Measurements from ENCODE around the gene KIF3A.

The KIF3A gene

GRCh38 chr5:132648355-132648754, 89.0 kb downstream of the KIF3A start:
- no peaks in the 10 kb centered on the region for H3K9me2 ChIP-seq (replicated peaks; ENCODE audit: insufficient read depth, low read length)
- H3K9ac ChIP-seq (ENCODE audit: low read length), result no peak overlapping the region
- no peaks in the 10 kb centered on the region for H3K9me3 ChIP-seq (replicated peaks; ENCODE audit: insufficient read depth, low read length)
- H3K27me3 ChIP-seq (replicated peaks; ENCODE audit: insufficient read depth, low read length), result no peaks in the 10 kb centered on the region
- no peaks in the 10 kb centered on the region for H3F3A ChIP-seq (ENCODE audit: insufficient read depth, low read length)
- H3K4me3 ChIP-seq (ENCODE audit: low read length), result no peak overlapping the region
- H3K27ac ChIP-seq (ENCODE audit: low read length), result no peak overlapping the region
- TF ChIP-seq CTCF (IDR thresholded peaks at IDR 0.05; ENCODE audit: low read length) (no peak), EZH2 (optimal IDR thresholded peaks at IDR 0.05; ENCODE audit: low read depth, low read length) (no peak), EZH2phosphoT487 (IDR thresholded peaks at IDR 0.05; ENCODE audit: low read length) (no peak)
- no peaks in the 10 kb centered on the region for H4K20me1 ChIP-seq (ENCODE audit: insufficient read depth, low read length)
- H3K36me3 ChIP-seq (replicated peaks; ENCODE audit: insufficient read depth, low read length), result no peaks in the 10 kb centered on the region
- H2AFZ ChIP-seq (ENCODE audit: low read length), result no peak overlapping the region
- no peak for DNase-seq
- H3K4me1 ChIP-seq (ENCODE audit: low read length), result no peaks in the 10 kb centered on the region
- no peaks in the 10 kb centered on the region for H3K79me2 ChIP-seq (ENCODE audit: low read length)
- H3K4me2 ChIP-seq (ENCODE audit: low read depth, low read length), result no peak overlapping the region

GRCh38 chr5:132647473-132647872, 89.9 kb downstream of the KIF3A start:
- H3K4me1 ChIP-seq (ENCODE audit: low read length), result no peaks in the 10 kb centered on the region

GRCh38 chr5:132646583-132647266, 90.6 kb downstream of the KIF3A start:
- H3K4me1 ChIP-seq (ENCODE audit: low read length), result peaks cover 4% of the 10 kb centered on the region
- TF ChIP-seq CTCF (IDR thresholded peaks at IDR 0.05; ENCODE audit: low read length) (no peak), EZH2 (optimal IDR thresholded peaks at IDR 0.05; ENCODE audit: low read depth, low read length) (no peak), EZH2phosphoT487 (IDR thresholded peaks at IDR 0.05; ENCODE audit: low read length) (no peak)
- no peak overlapping the region for H2AFZ ChIP-seq (ENCODE audit: low read length)
- no peaks in the 10 kb centered on the region for H3K79me2 ChIP-seq (ENCODE audit: low read length)
- H3K9me3 ChIP-seq (replicated peaks; ENCODE audit: insufficient read depth, low read length), result no peaks in the 10 kb centered on the region
- no peaks in the 10 kb centered on the region for H3K36me3 ChIP-seq (replicated peaks; ENCODE audit: insufficient read depth, low read length)
- H3K9me2 ChIP-seq (replicated peaks; ENCODE audit: insufficient read depth, low read length), result no peaks in the 10 kb centered on the region
- DNase-seq, result no peak
- no peaks in the 10 kb centered on the region for H3F3A ChIP-seq (ENCODE audit: insufficient read depth, low read length)
- H4K20me1 ChIP-seq (ENCODE audit: insufficient read depth, low read length), result no peaks in the 10 kb centered on the region
- no peaks in the 10 kb centered on the region for H3K27me3 ChIP-seq (replicated peaks; ENCODE audit: insufficient read depth, low read length)
- no peak overlapping the region for H3K4me2 ChIP-seq (ENCODE audit: low read depth, low read length)
- H3K4me3 ChIP-seq (ENCODE audit: low read length), result no peak overlapping the region
- H3K27ac ChIP-seq (ENCODE audit: low read length), result no peak overlapping the region
- no peak overlapping the region for H3K9ac ChIP-seq (ENCODE audit: low read length)

More at GRCh38 chr5:132647473-132647872, 89.9 kb downstream of the KIF3A start:
- no peaks in the 10 kb centered on the region for H3K79me2 ChIP-seq (ENCODE audit: low read length)
- H3K27me3 ChIP-seq (replicated peaks; ENCODE audit: insufficient read depth, low read length), result no peaks in the 10 kb centered on the region
- no peaks in the 10 kb centered on the region for H3K9me2 ChIP-seq (replicated peaks; ENCODE audit: insufficient read depth, low read length)
- no peaks in the 10 kb centered on the region for H4K20me1 ChIP-seq (ENCODE audit: insufficient read depth, low read length)
- no peak for DNase-seq
- TF ChIP-seq EZH2 (optimal IDR thresholded peaks at IDR 0.05; ENCODE audit: low read depth, low read length), result no peak
- TF ChIP-seq CTCF (IDR thresholded peaks at IDR 0.05; ENCODE audit: low read length), result no peak
- no peak for TF ChIP-seq EZH2phosphoT487 (IDR thresholded peaks at IDR 0.05; ENCODE audit: low read length)
- H3K9ac ChIP-seq (ENCODE audit: low read length), result no peak overlapping the region
- H3F3A ChIP-seq (ENCODE audit: insufficient read depth, low read length), result no peaks in the 10 kb centered on the region
- no peak overlapping the region for H2AFZ ChIP-seq (ENCODE audit: low read length)
- H3K9me3 ChIP-seq (replicated peaks; ENCODE audit: insufficient read depth, low read length), result no peaks in the 10 kb centered on the region
- no peak overlapping the region for H3K4me3 ChIP-seq (ENCODE audit: low read length)
- no peak overlapping the region for H3K4me2 ChIP-seq (ENCODE audit: low read depth, low read length)
- H3K36me3 ChIP-seq (replicated peaks; ENCODE audit: insufficient read depth, low read length), result no peaks in the 10 kb centered on the region
- H3K27ac ChIP-seq (ENCODE audit: low read length), result no peak overlapping the region

All from MM.1S (cell line).